ENCODE data around the gene RBM20. TPM values are rescaled to one million over a fixed set of nuclear protein-coding genes. Genes with fewer than 3 reads are reported as not detected.

Gene RBM20
- total and polyA plus RNA-seq, 2 experiments from 2014 or later: not detected

DNA sequence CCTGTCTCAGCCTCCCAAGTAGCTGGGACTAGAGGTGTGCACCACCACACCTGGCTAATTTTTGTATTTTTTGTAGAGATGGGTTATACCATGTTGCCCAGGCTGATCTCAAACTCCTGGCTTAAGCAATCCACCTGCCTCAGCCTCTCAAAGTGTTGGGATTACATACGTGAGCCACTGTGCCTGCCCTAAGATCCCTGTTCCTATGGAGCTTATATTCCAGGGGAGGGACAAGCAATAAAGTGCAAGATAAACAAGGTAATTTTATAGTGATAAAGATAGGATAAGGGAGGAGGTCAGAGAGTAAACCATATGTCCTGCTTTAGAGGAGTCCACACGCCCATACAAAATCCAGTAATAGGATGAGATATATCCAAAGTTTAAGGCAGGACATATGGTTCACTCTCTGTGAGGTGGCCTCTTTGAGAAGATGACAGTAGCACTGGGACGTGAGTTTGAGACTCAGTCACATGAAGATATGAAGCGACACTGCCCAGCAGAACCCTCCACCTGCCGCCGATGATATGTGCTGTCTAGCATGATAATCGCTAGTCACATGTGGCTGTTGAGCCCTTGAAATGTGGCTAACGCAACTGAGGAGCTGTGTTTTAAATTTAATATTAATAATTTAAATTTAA, 114.1 kb downstream of the RBM20 start:
- Histone ChIP-seq H3K27me3 (replicated peaks; ENCODE audit: insufficient read depth) (peaks cover 16% of the 10 kb centered on the region), H3K9ac (no peak overlapping the region), H4K20me1 (ENCODE audit: insufficient read depth) (no peaks in the 10 kb centered on the region; the same call in 1 of the 2 replicates), H3K9me2 (ENCODE audit: insufficient read depth) (no peaks in the 10 kb centered on the region), H2AFZ (no peak overlapping the region), H3K4me3 (no peak overlapping the region), H3K27ac (no peak overlapping the region), H3F3A (ENCODE audit: insufficient read depth) (no peaks in the 10 kb centered on the region), H3K9me3 (ENCODE audit: low read depth) (no peaks in the 10 kb centered on the region), H3K36me3 (ENCODE audit: low read depth) (no peaks in the 10 kb centered on the region), H3K79me2 (ENCODE audit: insufficient read depth) (no peaks in the 10 kb centered on the region), H3K4me2 (ENCODE audit: unreplicated experiment) (no peak overlapping the region), H3K4me1 (ENCODE audit: insufficient read depth) (peaks cover 7% of the 10 kb centered on the region; the same call in 1 of the 2 replicates)
- in situ Hi-C loops (cut with MboI): loop anchor here (25.0 kb wide), 1 partner anchor 1379 kb away; no protein-coding TSS in a partner anchor
- TF ChIP-seq EZH2 (IDR thresholded peaks at IDR 0.05; ENCODE audit: insufficient read depth, poor library complexity, severe bottlenecking) (no peak), EZH2phosphoT487 (IDR thresholded peaks at IDR 0.05; ENCODE audit: insufficient read depth, low read depth) (no peak)
- no peak for DNase-seq
- WGBS, 2 experiments (ENCODE audit: low coverage in 1 of 2, low lambda C conversion rate in 2 of 2, missing lambda C conversion rate in 2 of 2): 84 to 87% methylated on average over 8 of the region's 8 CpGs

DNA sequence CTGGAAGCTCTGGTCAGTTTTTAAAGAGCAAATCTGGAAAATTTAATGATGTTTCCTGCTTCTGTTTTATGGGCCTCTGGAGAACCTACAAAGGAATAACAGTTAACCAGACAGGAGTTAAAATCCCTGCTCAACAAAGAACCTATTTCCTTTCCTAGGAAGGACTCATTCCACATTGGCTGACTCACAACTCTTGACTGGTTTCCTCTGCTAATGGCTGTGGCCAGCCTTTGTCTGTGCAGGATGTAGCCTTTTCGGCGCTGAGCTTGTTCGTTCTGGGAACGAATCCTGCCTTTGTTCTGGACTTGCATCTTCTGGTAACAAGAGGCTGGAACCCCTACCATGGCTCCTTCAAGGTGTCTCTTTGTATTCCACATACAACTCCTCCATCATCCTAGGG, 114.8 kb downstream of the RBM20 start:
- TF ChIP-seq EZH2phosphoT487 (IDR thresholded peaks at IDR 0.05; ENCODE audit: insufficient read depth, low read depth): no peak
- TF ChIP-seq EZH2 (IDR thresholded peaks at IDR 0.05; ENCODE audit: insufficient read depth, poor library complexity, severe bottlenecking): no peak

DNA sequence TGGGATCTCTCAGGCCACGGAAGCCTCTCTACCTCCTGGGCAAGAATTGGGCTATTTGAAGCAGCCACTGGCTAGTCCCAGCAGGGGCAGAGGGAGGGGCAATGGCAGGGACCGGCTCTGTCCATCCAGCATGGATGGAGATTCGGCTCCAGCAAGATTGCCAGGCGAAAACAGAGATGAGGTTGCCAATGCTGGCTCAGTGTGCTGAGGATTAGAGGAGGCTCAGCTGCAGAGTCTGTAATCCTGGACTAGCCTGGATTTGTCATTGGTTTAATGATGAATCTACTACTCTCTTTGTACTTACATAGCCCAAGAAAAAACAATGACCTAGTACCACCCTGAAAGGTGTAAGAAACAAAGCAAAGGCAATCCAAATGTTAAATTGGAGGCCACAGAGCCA, 115.4 kb downstream of the RBM20 start:
- Histone ChIP-seq H3K9ac (no peak overlapping the region), H3K9me3 (ENCODE audit: low read depth) (no peaks in the 10 kb centered on the region), H4K20me1 (ENCODE audit: insufficient read depth) (no peaks in the 10 kb centered on the region; the same call in 1 of the 2 replicates), H3K27me3 (replicated peaks; ENCODE audit: insufficient read depth) (peaks cover 27% of the 10 kb centered on the region), H3F3A (ENCODE audit: insufficient read depth) (no peaks in the 10 kb centered on the region), H3K27ac (no peak overlapping the region), H3K9me2 (ENCODE audit: insufficient read depth) (no peaks in the 10 kb centered on the region), H3K4me1 (ENCODE audit: insufficient read depth) (peaks cover 7% of the 10 kb centered on the region; the same call in 1 of the 2 replicates), H3K79me2 (ENCODE audit: insufficient read depth) (no peaks in the 10 kb centered on the region), H3K4me3 (no peak overlapping the region), H3K36me3 (ENCODE audit: low read depth) (no peaks in the 10 kb centered on the region), H3K4me2 (ENCODE audit: unreplicated experiment) (no peak overlapping the region), H2AFZ (no peak overlapping the region)
- no peak for DNase-seq
- no peak for TF ChIP-seq EZH2 (IDR thresholded peaks at IDR 0.05; ENCODE audit: insufficient read depth, poor library complexity, severe bottlenecking)
- TF ChIP-seq EZH2phosphoT487 (IDR thresholded peaks at IDR 0.05; ENCODE audit: insufficient read depth, low read depth): no peak
- in situ Hi-C loops (cut with MboI): loop anchor here (25.0 kb wide), 1 partner anchor 1378 kb away; no protein-coding TSS in a partner anchor
- WGBS, 2 experiments (ENCODE audit: low coverage in 1 of 2, low lambda C conversion rate in 2 of 2, missing lambda C conversion rate in 2 of 2): 77 to 82% methylated on average over 4 of the region's 4 CpGs

More for the DNA sequence above, 114.8 kb downstream of the RBM20 start:
- Histone ChIP-seq H4K20me1 (ENCODE audit: insufficient read depth) (no peaks in the 10 kb centered on the region; the same call in 1 of the 2 replicates), H3K4me3 (no peak overlapping the region), H3K9me2 (ENCODE audit: insufficient read depth) (no peaks in the 10 kb centered on the region), H3K27me3 (replicated peaks; ENCODE audit: insufficient read depth) (peaks cover 21% of the 10 kb centered on the region), H3K36me3 (ENCODE audit: low read depth) (no peaks in the 10 kb centered on the region), H2AFZ (no peak overlapping the region), H3K27ac (no peak overlapping the region), H3K79me2 (ENCODE audit: insufficient read depth) (no peaks in the 10 kb centered on the region), H3K9me3 (ENCODE audit: low read depth) (no peaks in the 10 kb centered on the region), H3K9ac (no peak overlapping the region), H3K4me1 (ENCODE audit: insufficient read depth) (peaks cover 7% of the 10 kb centered on the region; the same call in 1 of the 2 replicates), H3F3A (ENCODE audit: insufficient read depth) (no peaks in the 10 kb centered on the region), H3K4me2 (ENCODE audit: unreplicated experiment) (no peak overlapping the region)
- DNase-seq: peak; percentile 73
- WGBS, 2 experiments (ENCODE audit: low coverage in 1 of 2, low lambda C conversion rate in 2 of 2, missing lambda C conversion rate in 2 of 2): 78 to 83% methylated on average over 4 of the region's 4 CpGs
- in situ Hi-C loops (cut with MboI): loop anchor here (25.0 kb wide), 1 partner anchor 1378 kb away; no protein-coding TSS in a partner anchor

DNA sequence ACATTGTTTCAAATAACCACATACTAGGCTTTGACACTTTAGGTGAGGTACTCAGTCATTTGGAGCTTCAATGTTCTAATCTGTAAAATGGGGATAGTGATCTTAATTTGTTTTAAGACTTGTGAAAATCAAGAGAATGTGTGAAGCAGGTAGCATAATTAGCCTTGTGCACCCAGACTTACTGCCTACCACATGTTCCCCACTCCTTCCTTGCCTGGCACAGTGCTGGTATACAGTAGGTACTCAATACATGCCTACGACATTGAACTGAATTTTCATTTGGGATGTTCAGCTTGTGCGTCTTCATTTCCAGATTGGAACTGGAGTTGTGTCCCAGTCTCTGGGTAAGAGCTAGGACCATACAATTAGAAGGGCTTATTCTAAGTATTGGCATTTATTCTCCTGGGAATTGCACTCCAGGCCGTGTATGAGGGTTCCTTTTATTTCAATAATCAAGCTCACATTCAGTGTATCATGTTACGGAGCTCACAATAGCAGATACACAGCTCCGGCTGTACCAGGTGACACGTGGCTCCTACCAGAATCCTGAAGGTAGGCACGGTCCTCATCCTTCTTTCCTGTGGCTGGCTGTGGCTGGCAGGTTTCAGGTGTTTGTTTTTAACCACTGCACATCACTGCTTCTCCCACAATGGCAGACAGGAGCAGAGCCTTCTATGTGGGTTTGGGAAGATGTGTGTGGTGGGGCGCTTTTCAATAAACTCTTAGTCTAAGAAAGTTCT, 118.1 kb downstream of the RBM20 start:
- Histone ChIP-seq H3K4me1 (ENCODE audit: insufficient read depth) (peaks cover 7% of the 10 kb centered on the region; the same call in 1 of the 2 replicates), H3F3A (ENCODE audit: insufficient read depth) (no peaks in the 10 kb centered on the region), H3K9me2 (ENCODE audit: insufficient read depth) (no peaks in the 10 kb centered on the region), H3K9me3 (ENCODE audit: low read depth) (peaks cover 2% of the 10 kb centered on the region), H3K79me2 (ENCODE audit: insufficient read depth) (no peaks in the 10 kb centered on the region), H3K27me3 (replicated peaks; ENCODE audit: insufficient read depth) (peaks cover 34% of the 10 kb centered on the region), H3K36me3 (ENCODE audit: low read depth) (no peaks in the 10 kb centered on the region), H3K4me3 (no peak overlapping the region), H2AFZ (no peak overlapping the region), H3K9ac (no peak overlapping the region), H4K20me1 (ENCODE audit: insufficient read depth) (no peaks in the 10 kb centered on the region), H3K4me2 (ENCODE audit: unreplicated experiment) (no peak overlapping the region), H3K27ac (no peak overlapping the region)
- in situ Hi-C loops (cut with MboI): loop anchor here (25.0 kb wide), 1 partner anchor 1375 kb away; no protein-coding TSS in a partner anchor
- no peak for TF ChIP-seq EZH2 (IDR thresholded peaks at IDR 0.05; ENCODE audit: insufficient read depth, poor library complexity, severe bottlenecking)
- TF ChIP-seq EZH2phosphoT487 (IDR thresholded peaks at IDR 0.05; ENCODE audit: insufficient read depth, low read depth): no peak
- no peak for DNase-seq
- 79 to 80% methylated on average over 8 of the region's 8 CpGs for WGBS, 2 experiments (ENCODE audit: low coverage in 1 of 2, low lambda C conversion rate in 2 of 2, missing lambda C conversion rate in 2 of 2)
